ENCODE results near the gene ZNF827.

DNA sequence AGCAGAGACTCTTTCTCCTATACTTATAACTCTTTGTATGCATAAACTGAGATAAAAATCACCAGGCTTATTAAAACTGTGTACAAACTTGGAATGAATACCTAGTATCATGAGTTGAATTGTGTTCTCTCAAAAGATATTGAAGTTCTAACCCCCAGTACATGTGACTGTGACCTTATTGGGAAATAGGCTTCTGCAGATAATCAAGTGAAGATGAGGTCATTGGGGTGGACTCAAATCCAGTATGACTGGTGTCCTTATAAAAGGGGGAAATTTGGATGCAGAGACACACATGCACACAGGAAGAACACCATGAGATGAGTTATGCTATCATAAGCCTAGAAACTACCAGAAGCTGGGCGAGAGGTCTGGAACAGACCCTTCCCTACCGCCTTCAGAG, 26.2 kb downstream of the ZNF827 start:
- TF ChIP-seq POLR2A (IDR thresholded peaks at IDR 0.05) = no peak
- TF ChIP-seq, protein P1, sequence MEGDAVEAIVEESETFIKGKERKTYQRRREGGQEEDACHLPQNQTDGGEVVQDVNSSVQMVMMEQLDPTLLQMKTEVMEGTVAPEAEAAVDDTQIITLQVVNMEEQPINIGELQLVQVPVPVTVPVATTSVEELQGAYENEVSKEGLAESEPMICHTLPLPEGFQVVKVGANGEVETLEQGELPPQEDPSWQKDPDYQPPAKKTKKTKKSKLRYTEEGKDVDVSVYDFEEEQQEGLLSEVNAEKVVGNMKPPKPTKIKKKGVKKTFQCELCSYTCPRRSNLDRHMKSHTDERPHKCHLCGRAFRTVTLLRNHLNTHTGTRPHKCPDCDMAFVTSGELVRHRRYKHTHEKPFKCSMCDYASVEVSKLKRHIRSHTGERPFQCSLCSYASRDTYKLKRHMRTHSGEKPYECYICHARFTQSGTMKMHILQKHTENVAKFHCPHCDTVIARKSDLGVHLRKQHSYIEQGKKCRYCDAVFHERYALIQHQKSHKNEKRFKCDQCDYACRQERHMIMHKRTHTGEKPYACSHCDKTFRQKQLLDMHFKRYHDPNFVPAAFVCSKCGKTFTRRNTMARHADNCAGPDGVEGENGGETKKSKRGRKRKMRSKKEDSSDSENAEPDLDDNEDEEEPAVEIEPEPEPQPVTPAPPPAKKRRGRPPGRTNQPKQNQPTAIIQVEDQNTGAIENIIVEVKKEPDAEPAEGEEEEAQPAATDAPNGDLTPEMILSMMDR (IDR thresholded peaks at IDR 0.05) = no peak
- TF ChIP-seq EP300 (IDR thresholded peaks at IDR 0.05) = no peak
- TF ChIP-seq POLR2AphosphoS5 (IDR thresholded peaks at IDR 0.05) = no peak

Measured in gastroesophageal sphincter (tissue), 3 donors.